Type B pancreatic cell (in vitro differentiated cells): Measurements from ENCODE around the gene RAET1L. TPM values are rescaled to one million over a fixed set of nuclear protein-coding genes. Genes with fewer than 3 reads are reported as not detected.

Experiments
- DNase-seq: peaks from one replicate; pipeline ENCODE4 v3.0.0; 2021; ENCODE audit warnings: mixed read lengths; ENCODE audit not compliant: unreplicated experiment; ENCODE audit errors: extremely low spot score
- H3K27ac Mint-ChIP-seq: 2 replicates; pipeline ENCODE4 v1.8.0; 2021; ENCODE audit warnings: mild to moderate bottlenecking, mixed read lengths
- H3K27me3 Mint-ChIP-seq: 2 replicates; pipeline ENCODE4 v1.8.0; 2021; ENCODE audit warnings: mixed read lengths
- H3K36me3 Mint-ChIP-seq: 2 replicates; pipeline ENCODE4 v1.8.0; 2021; ENCODE audit warnings: mixed read lengths
- H3K4me1 Mint-ChIP-seq: one replicate; pipeline ENCODE4 v1.8.0; 2021; ENCODE audit warnings: mixed read lengths; ENCODE audit not compliant: unreplicated experiment
- H3K4me3 Mint-ChIP-seq: 2 replicates; pipeline ENCODE4 v1.8.0; 2021; ENCODE audit warnings: mild to moderate bottlenecking, mixed read lengths
- H3K9me3 Mint-ChIP-seq: 2 replicates; pipeline ENCODE4 v1.8.0; 2021; ENCODE audit warnings: mixed read lengths
- total RNA-seq: library from RNA; stranded (reverse); gene quantifications from 2 replicates; pipeline ENCODE4 v1.2.1, GENCODE V29; 2021; ENCODE audit warnings: low replicate concordance
- TF ChIP-seq, protein P1 (sequence below): fragments of 200-600 bp; sonication (generic); conservative IDR thresholded peaks from 2 replicates; pipeline ENCODE4 v1.5.0; 2021; ENCODE audit warnings: antibody characterized with exemption, mild to moderate bottlenecking

Gene RAET1L
- total RNA-seq, 1 donor from 2014 or later = not detected

DNA sequence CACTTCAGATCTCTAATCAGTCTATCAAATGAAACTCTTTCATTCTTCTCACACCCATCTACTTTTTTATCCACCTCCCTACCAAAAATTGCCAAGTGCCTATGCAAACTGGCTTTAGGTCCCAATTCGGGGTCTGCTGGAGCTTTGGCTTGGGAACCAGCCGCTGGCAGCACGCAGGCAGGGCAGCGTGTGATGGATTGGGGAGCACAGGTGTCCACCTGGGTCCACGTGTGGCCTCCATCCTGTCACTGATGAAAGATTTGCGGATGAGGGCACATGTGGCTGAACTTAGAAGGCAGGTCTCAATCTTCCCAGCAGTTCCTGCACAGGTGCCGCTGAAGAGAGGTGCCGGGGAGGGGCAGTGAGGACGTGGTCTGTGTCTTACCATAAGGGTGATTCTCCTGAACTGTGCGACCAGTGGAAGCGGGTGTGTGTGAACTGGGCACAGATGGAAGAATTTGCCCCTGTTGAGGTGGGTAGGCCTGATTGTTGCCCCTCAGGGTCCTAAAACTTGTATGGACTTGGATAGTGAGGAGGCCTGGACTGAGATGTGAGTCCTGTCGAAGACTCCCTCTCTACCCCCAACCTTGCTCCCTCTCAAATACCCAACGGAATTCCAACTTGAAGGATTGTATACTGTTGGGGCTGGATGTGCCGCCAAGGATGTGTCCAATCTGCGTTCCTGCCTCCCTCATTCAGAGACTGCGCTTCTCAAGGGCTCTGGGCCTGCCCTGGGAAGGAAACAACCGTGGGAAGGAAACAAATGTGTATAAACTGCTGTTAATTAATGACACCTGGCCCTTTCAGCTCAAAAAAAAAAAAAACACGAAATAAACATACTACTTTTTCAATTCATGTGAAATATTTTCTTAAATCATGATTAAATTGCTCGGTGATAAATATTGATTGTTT, 18.4 kb upstream of the RAET1L start:
- Mint-ChIP-seq H3K4me3 (no peak overlapping the region), H3K9me3 (no peaks in the 10 kb centered on the region), H3K27me3 (peaks cover 66% of the 10 kb centered on the region), H3K27ac (no peak overlapping the region), H3K36me3 (no peaks in the 10 kb centered on the region), H3K4me1 (no peaks in the 10 kb centered on the region)
- no peak for DNase-seq
- TF ChIP-seq, protein P1, sequence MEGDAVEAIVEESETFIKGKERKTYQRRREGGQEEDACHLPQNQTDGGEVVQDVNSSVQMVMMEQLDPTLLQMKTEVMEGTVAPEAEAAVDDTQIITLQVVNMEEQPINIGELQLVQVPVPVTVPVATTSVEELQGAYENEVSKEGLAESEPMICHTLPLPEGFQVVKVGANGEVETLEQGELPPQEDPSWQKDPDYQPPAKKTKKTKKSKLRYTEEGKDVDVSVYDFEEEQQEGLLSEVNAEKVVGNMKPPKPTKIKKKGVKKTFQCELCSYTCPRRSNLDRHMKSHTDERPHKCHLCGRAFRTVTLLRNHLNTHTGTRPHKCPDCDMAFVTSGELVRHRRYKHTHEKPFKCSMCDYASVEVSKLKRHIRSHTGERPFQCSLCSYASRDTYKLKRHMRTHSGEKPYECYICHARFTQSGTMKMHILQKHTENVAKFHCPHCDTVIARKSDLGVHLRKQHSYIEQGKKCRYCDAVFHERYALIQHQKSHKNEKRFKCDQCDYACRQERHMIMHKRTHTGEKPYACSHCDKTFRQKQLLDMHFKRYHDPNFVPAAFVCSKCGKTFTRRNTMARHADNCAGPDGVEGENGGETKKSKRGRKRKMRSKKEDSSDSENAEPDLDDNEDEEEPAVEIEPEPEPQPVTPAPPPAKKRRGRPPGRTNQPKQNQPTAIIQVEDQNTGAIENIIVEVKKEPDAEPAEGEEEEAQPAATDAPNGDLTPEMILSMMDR = no peak

DNA sequence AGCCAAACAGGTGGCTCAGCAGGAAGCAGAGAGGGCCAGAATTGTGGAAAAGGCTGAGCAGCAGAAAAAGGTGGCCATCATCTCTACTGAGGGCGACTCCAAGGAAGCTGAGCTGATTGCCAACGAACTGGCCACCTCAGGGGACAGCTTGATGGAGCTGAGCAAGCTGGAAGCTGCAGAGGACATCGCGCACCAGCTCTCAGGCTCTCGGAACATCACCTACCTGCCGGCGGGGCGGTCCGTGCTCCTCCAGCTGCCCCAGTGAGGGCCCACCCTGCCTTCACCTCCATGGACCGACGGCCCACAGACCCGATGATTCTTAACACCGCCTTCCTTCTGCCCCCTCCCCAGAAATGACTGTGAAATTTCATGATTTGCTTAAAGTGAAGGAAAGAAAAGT, 17.8 kb upstream of the RAET1L start:
- no peak for DNase-seq
- no peaks in the 10 kb centered on the region for H3K36me3 Mint-ChIP-seq
- H3K27me3 Mint-ChIP-seq = peaks cover 73% of the 10 kb centered on the region
- no peak overlapping the region for H3K27ac Mint-ChIP-seq
- TF ChIP-seq, protein P1 = no peak
- no peaks in the 10 kb centered on the region for H3K9me3 Mint-ChIP-seq
- no peak overlapping the region for H3K4me3 Mint-ChIP-seq
- H3K4me1 Mint-ChIP-seq = no peaks in the 10 kb centered on the region

DNA sequence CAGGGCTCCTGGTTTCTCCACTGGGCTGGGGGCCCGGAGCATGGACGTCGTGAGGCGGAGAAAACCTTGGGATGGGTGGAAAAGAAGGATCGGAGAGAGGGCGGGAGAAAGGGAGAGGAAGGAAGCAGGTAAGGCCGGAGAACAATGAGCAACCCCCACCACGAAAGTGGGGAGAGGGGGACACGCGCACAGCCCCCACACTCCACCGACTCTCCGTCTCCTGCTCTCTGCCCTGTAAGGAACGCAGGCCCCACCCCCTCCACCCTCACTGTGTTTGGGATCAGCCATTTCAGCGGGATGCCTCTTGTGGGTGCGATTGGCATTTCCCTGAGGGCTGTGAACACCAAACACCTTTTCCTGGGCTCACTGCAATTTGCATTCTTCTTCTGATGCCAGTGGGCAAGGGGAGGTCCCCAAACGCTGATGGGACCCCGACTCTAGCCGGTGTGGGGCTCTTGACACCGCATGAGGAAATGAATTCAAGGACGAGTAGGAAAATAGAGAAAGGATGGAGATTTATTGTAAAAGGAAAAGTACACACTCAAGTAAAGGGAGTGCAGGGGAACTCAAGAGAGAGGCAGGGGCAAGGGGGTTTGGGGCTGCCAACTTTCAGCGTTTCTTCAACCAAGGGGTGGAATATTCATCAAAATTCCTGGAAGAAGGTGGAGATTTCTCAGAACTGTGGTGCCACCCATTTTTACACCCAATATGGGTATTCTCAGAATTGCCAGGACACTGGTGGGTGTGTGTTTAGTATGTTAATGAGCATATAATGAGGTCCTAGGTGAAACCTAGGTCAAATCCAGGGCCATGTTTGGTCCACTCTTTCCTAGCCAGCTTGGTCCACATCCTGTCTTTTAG, 13.1 kb upstream of the RAET1L start:
- TF ChIP-seq, protein P1 = no peak
- Mint-ChIP-seq H3K36me3 (peaks cover 5% of the 10 kb centered on the region), H3K27ac (no peak overlapping the region), H3K27me3 (peaks cover 99% of the 10 kb centered on the region), H3K9me3 (no peaks in the 10 kb centered on the region), H3K4me1 (peaks cover 6% of the 10 kb centered on the region), H3K4me3 (peak overlapping the region; percentile 67)
- DNase-seq = no peak

DNA sequence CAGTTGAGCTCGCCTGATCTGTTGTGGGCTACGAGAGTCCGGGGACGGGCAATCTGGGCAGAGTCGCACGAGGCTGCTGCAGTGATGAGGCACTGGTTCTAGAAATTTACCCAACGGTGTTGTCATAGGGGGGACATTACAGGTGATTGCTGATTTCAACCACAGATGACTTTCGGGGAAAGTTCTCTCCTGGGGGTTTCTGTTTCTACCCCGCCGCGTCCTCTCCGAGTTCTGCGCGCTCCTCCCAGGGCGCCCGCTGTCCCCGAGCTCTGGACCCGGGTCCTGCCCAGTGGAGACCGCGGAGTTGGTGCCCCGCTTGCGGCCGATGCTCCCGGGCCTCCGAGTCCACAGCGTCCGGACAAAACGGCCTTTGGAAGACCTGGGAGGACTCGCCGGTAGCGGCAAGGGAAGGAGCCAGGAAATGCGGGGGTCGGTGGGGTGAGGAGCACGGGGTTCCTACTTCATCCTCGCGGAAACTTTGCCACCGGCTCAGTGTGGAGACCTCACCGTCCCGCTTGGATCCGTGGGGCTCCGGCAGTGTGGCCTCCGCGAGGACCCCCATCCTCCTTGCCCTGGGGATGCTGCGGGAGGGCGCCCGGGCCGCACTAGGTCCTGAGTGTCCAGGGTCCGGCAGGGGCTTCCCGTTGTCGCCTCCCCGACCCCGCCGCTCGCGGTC, 12.3 kb upstream of the RAET1L start:
- peak overlapping the region; percentile 62 for H3K4me3 Mint-ChIP-seq

DNA sequence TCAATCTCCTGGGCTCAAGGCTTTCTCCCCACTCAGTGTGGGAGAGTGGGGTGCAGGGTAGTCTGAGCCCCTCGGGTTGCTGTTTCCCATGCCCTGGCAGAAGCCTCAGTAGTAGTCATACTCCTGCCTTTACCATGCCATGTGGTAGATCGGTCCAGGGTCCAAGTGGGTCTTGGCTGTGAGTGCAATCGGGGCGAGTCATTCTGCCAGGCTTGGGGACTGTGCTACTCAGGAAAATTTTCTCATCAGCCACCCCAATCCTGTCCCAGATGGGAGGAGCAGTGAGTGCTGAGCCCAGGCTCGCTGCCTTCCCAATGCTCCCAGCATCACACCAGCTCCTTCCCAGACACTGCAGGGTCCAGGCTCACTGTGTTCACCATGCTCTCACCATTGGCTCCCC, 10.7 kb upstream of the RAET1L start:
- peaks cover 5% of the 10 kb centered on the region for H3K36me3 Mint-ChIP-seq
- DNase-seq = no peak
- H3K9me3 Mint-ChIP-seq = no peaks in the 10 kb centered on the region
- peaks cover 95% of the 10 kb centered on the region for H3K27me3 Mint-ChIP-seq
- no peak overlapping the region for H3K27ac Mint-ChIP-seq
- TF ChIP-seq, protein P1 = no peak
- peaks cover 6% of the 10 kb centered on the region for H3K4me1 Mint-ChIP-seq
- no peak overlapping the region for H3K4me3 Mint-ChIP-seq

More for the DNA sequence above, 12.3 kb upstream of the RAET1L start:
- TF ChIP-seq, protein P1 = no peak
- no peak for DNase-seq
- Mint-ChIP-seq H3K4me1 (peaks cover 6% of the 10 kb centered on the region), H3K27ac (no peak overlapping the region), H3K9me3 (no peaks in the 10 kb centered on the region), H3K27me3 (peaks cover 99% of the 10 kb centered on the region), H3K36me3 (peaks cover 5% of the 10 kb centered on the region)
